Spleen (tissue), 11 donors: ENCODE measurements around the gene PDZD2. TPM values are rescaled to one million over a fixed set of nuclear protein-coding genes. Genes with fewer than 3 reads are reported as not detected.

ENCODE experiments used
- DNase-seq: peaks from one replicate; pipeline ENCODE4 v3.0.0-alpha.2; 2020
- H3K27ac ChIP-seq, 8 donors: fragments of 200-600 bp; sonication (generic) in 7 of 8; 1 replicate in 4 of 8; 2 replicates in 4 of 8; pipeline versions ENCODE4 v1.5.0 to v1.8.0; 2016 to 2021; ENCODE audit warnings: inconsistent platforms in 4 of 8, mild to moderate bottlenecking in 4 of 8, moderate library complexity in 1 of 8
- H3K27me3 ChIP-seq, 7 donors: fragments of 200-600 bp; sonication (generic) in 6 of 7; replicated peaks in 1 of 7; 1 replicate in 4 of 7; 2 replicates in 3 of 7; pipeline versions ENCODE4 v1.5.0 to v1.8.0; 2016 to 2021; ENCODE audit warnings: inconsistent platforms in 3 of 7, mild to moderate bottlenecking in 1 of 7
- H3K36me3 ChIP-seq, 6 donors: fragments of 200-600 bp; sonication (generic) in 5 of 6; 1 replicate in 4 of 6; 2 replicates in 2 of 6; pipeline versions ENCODE4 v1.5.0 to v1.8.0; 2016 to 2021; ENCODE audit warnings: inconsistent platforms in 2 of 6
- H3K4me1 ChIP-seq, 6 donors: fragments of 200-600 bp; sonication (generic) in 5 of 6; 1 replicate in 3 of 6; 2 replicates in 3 of 6; pipeline versions ENCODE4 v1.5.0 to v1.8.0; 2016 to 2021; ENCODE audit warnings: inconsistent platforms in 3 of 6
- H3K4me3 ChIP-seq, 8 donors: fragments of 200-600 bp; sonication (generic) in 7 of 8; 1 replicate in 4 of 8; 2 replicates in 4 of 8; pipeline versions ENCODE4 v1.5.0 to v1.8.0; 2016 to 2021; ENCODE audit warnings: inconsistent platforms in 4 of 8, mild to moderate bottlenecking in 4 of 8, moderate library complexity in 2 of 8
- H3K9me3 ChIP-seq, 8 donors: fragments of 200-600 bp; sonication (generic) in 7 of 8; 1 replicate in 4 of 8; 2 replicates in 4 of 8; pipeline versions ENCODE4 v1.5.0 to v1.8.0; 2016 to 2021; ENCODE audit warnings: inconsistent platforms in 4 of 8
- CTCF ChIP-seq, 11 experiments: fragments of 200-600 bp in 7 of 11; fragments of 450-650 bp in 4 of 11; sonication (generic) in 4 of 11; IDR thresholded peaks in 8 of 11; conservative IDR thresholded peaks in 3 of 11; 1 replicate in 7 of 11; 2 replicates in 4 of 11; pipeline versions ENCODE4 v1.4.0 to v1.8.0; 2016 to 2021; ENCODE audit warnings: antibody characterized with exemption in 11 of 11, inconsistent platforms in 4 of 11, mild to moderate bottlenecking in 1 of 11
- POLR2A ChIP-seq, 3 donors: fragments of 450-650 bp; IDR thresholded peaks; one replicate each; pipeline ENCODE4 v1.5.1; 2017; ENCODE audit warnings: antibody characterized with exemption in 3 of 3, mild to moderate bottlenecking in 1 of 3
- POLR2AphosphoS5 ChIP-seq, 3 donors: sonication (generic); formaldehyde crosslinking; IDR thresholded peaks; one replicate each; pipeline ENCODE4 v1.5.1; 2017; ENCODE audit warnings: antibody characterized with exemption in 3 of 3
- WGBS, 5 donors: extraction: QIAGEN DNeasy Blood & Tissue Kit in 3 of 5; methylation state at CpG; one replicate each; pipeline versions ENCODE4 v1.1.5 to v1.1.7; 2013 to 2018; 5-methylcytosine and 5-hydroxymethylcytosine counted together
- intact Hi-C: fragments of 100-400 bp; cut with DNase I; formaldehyde crosslinking; loops from one replicate; pipeline ENCODE4 v1.15.0; 2023; ENCODE audit warnings: low total_unique reads
- polyA plus RNA-seq, 3 donors: library from polyadenylated mRNA; stranded (reverse); fragments of 200-250 nt; gene quantifications; one replicate each; pipeline ENCODE4 v1.2.1, GENCODE V29; 2013
- total RNA-seq, 7 donors: library from RNA; depleted of rRNA in 3 of 7; stranded (reverse); fragments of >200 nt in 3 of 7; fragmentation: NEBNext Ultra II Directional in 4 of 7; extraction: Animal tissue kit (Norgen Biotek cat#: 25700) in 4 of 7; gene quantifications; one replicate each; pipeline versions ENCODE4 v1.1.0 to v1.2.1, GENCODE V29; 2016 to 2021
- donor health status: healthy with polysubstance abuse.
- donor health status: DM: no; HTN: no; CAD: no; lungs with moderate emphysema.
- donor health status: DM: no; HTN: no; CAD: no.
- donor health status: Bipolar disorder and iron deficiency.
- donor health status: healthy.
- donor health status: DM: no; HTN: no; CAD: no.
- donor health status: DM: yes; HTN: yes; CAD: no.

PDZD2 gene
- total and polyA plus RNA-seq, 10 donors, result 0.09 to 4.7 (median 2.4) TPM

GRCh38 chr5:31605920-31606319 lies 33.0 kb upstream of the PDZD2 start:
- Histone ChIP-seq H3K9me3 (no peaks in the 10 kb centered on the region), H3K4me3 (no peak overlapping the region), H3K4me1 (no peaks in the 10 kb centered on the region), H3K27ac (no peak overlapping the region), H3K27me3 (no peaks in the 10 kb centered on the region), H3K36me3 (no peaks in the 10 kb centered on the region)
- TF ChIP-seq POLR2AphosphoS5 (IDR thresholded peaks at IDR 0.05) (no peak), POLR2A (IDR thresholded peaks at IDR 0.05) (no peak), CTCF (IDR thresholded peaks at IDR 0.05 in 8 of 11, conservative IDR thresholded peaks at IDR 0.05 in 3 of 11) (no peak)
- no peak for DNase-seq
- intact Hi-C loops, result no loop called here
- 79 to 100% (median 89%) methylated on average over 1 of the region's 1 CpG for WGBS, 5 donors

- Histone ChIP-seq H3K4me3 (no peak overlapping the region), H3K36me3 (no peaks in the 10 kb centered on the region), H3K4me1 (no peaks in the 10 kb centered on the region), H3K9me3 (no peaks in the 10 kb centered on the region), H3K27ac (no peak overlapping the region), H3K27me3 (no peaks in the 10 kb centered on the region)
- intact Hi-C loops, result no loop called here
- 45 to 87% (median 67%) methylated on average over 2 of the region's 2 CpGs for WGBS, 5 donors
- TF ChIP-seq POLR2AphosphoS5 (IDR thresholded peaks at IDR 0.05) (no peak), CTCF (IDR thresholded peaks at IDR 0.05 in 8 of 11, conservative IDR thresholded peaks at IDR 0.05 in 3 of 11) (no peak), POLR2A (IDR thresholded peaks at IDR 0.05) (no peak)
- DNase-seq, result no peak
Observed at GRCh38 chr5:31607546-31607945, 31.4 kb upstream of the PDZD2 start.

GRCh38 chr5:31611002-31611401 lies 27.9 kb upstream of the PDZD2 start:
- Histone ChIP-seq H3K27ac (no peak overlapping the region), H3K4me1 (no peaks in the 10 kb centered on the region), H3K9me3 (no peaks in the 10 kb centered on the region), H3K27me3 (no peaks in the 10 kb centered on the region), H3K36me3 (no peaks in the 10 kb centered on the region), H3K4me3 (no peak overlapping the region)
- TF ChIP-seq POLR2AphosphoS5 (IDR thresholded peaks at IDR 0.05) (no peak), POLR2A (IDR thresholded peaks at IDR 0.05) (no peak), CTCF (IDR thresholded peaks at IDR 0.05 in 8 of 11, conservative IDR thresholded peaks at IDR 0.05 in 3 of 11) (no peak)
- no peak for DNase-seq
- 83 to 93% (median 89%) methylated on average over 2 of the region's 2 CpGs for WGBS, 5 donors
- intact Hi-C loops, result no loop called here

GRCh38 chr5:31613651-31614050 lies 25.3 kb upstream of the PDZD2 start:
- Histone ChIP-seq H3K4me1 (no peaks in the 10 kb centered on the region), H3K27me3 (peaks cover 0 to 11% (median 0%) of the 10 kb centered on the region in 7 donors), H3K4me3 (no peak overlapping the region), H3K9me3 (no peaks in the 10 kb centered on the region), H3K36me3 (no peaks in the 10 kb centered on the region), H3K27ac (no peak overlapping the region)
- intact Hi-C loops, result no loop called here
- no peak for DNase-seq
- no peak for TF ChIP-seq POLR2AphosphoS5 (IDR thresholded peaks at IDR 0.05)
- TF ChIP-seq CTCF (IDR thresholded peaks at IDR 0.05 in 8 of 11, conservative IDR thresholded peaks at IDR 0.05 in 3 of 11), result no peak
- TF ChIP-seq POLR2A (IDR thresholded peaks at IDR 0.05), result no peak
- WGBS, 5 donors, result 46 to 81% (median 73%) methylated on average over 1 of the region's 1 CpG
